ENCODE results near the gene ETV3. TPM values are rescaled to one million over a fixed set of nuclear protein-coding genes. Genes with fewer than 3 reads are reported as not detected.
A peak's percentile ranks its signal among the peaks of the same experiment; 100 is the strongest.

Gene ETV3
- total and polyA plus RNA-seq, 2 experiments from 2014 or later, result 5.2 to 10.6 TPM

DNA sequence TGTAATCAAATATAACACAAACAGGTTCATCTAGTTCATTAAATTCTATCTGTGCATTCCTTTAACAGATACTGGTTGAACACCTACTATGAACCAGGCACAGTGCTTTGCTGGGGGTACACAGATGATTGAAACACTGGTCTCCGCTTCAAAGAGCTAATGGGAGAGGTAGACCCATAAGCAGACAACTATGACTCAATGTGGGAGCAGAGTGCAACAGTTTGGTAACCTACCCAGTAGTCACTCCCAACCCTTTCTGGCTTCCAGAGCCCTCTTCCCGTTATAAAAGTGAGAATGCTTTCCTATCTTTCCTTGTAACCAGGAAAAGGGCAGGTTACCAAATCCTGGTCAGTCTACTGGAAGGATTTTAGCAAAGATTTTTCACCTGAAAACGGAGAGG is 8.0 kb upstream of the ETV3 start:
- Histone ChIP-seq H3K9me2 (ENCODE audit: insufficient read depth) (no peaks in the 10 kb centered on the region), H4K20me1 (ENCODE audit: insufficient read depth) (no peaks in the 10 kb centered on the region), H3K79me2 (ENCODE audit: insufficient read depth) (no peaks in the 10 kb centered on the region), H3K9me3 (ENCODE audit: low read depth) (no peaks in the 10 kb centered on the region), H3K4me3 (no peak overlapping the region), H3K4me1 (ENCODE audit: insufficient read depth) (0 out of 2 replicates have a peak, but pooled peaks cover 6% of the 10 kb centered on the region), H3F3A (ENCODE audit: insufficient read depth) (no peaks in the 10 kb centered on the region), H3K27me3 (replicated peaks; ENCODE audit: insufficient read depth) (no peaks in the 10 kb centered on the region), H3K4me2 (ENCODE audit: unreplicated experiment) (no peak overlapping the region), H3K36me3 (ENCODE audit: low read depth) (no peaks in the 10 kb centered on the region), H3K9ac (no peak overlapping the region), H3K27ac (no peak overlapping the region), H2AFZ (peak overlapping the region; percentile 40; the same call in 1 of the 2 replicates)
- no peak for DNase-seq
- WGBS, 2 experiments (ENCODE audit: low coverage in 1 of 2, low lambda C conversion rate in 2 of 2, missing lambda C conversion rate in 2 of 2), result 38 to 39% methylated on average over 3 of the region's 3 CpGs
- in situ Hi-C loops (cut with MboI), result no loop called here
- TF ChIP-seq EZH2 (IDR thresholded peaks at IDR 0.05; ENCODE audit: insufficient read depth, poor library complexity, severe bottlenecking), result no peak
- no peak for TF ChIP-seq EZH2phosphoT487 (IDR thresholded peaks at IDR 0.05; ENCODE audit: insufficient read depth, low read depth)

DNA sequence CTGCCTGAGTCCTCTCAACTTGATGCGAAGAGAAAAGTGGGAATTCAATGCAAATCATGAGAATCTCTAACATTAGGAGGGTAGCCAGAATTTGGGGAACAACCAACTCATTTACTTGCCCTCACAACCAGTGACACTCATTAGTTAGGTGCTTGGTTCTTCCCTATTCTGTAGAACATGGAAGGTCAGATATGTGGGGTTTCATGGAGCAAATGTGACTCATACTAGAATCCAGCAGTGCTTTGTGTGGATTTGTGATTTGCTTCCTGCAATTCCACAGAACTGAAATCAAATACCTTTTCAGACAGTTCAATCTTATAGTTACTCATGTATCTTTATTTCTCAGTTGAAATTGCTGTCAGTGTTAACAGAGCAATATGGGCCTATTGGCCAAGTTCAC is 6.9 kb upstream of the ETV3 start:
- H3K9ac ChIP-seq, result no peak overlapping the region
- 0 out of 2 replicates have a peak, but pooled peaks cover 6% of the 10 kb centered on the region for H3K4me1 ChIP-seq (ENCODE audit: insufficient read depth)
- H3F3A ChIP-seq (ENCODE audit: insufficient read depth), result peaks cover 7% of the 10 kb centered on the region
- in situ Hi-C loops (cut with MboI), result no loop called here
- no peak overlapping the region for H2AFZ ChIP-seq
- WGBS, 2 experiments (ENCODE audit: low coverage in 1 of 2, low lambda C conversion rate in 2 of 2, missing lambda C conversion rate in 2 of 2), result 54 to 65% methylated on average over 1 of the region's 1 CpG
- no peaks in the 10 kb centered on the region for H3K27me3 ChIP-seq (replicated peaks; ENCODE audit: insufficient read depth)
- H3K4me2 ChIP-seq (ENCODE audit: unreplicated experiment), result no peak overlapping the region
- H3K9me3 ChIP-seq (ENCODE audit: low read depth), result no peaks in the 10 kb centered on the region
- no peaks in the 10 kb centered on the region for H3K79me2 ChIP-seq (ENCODE audit: insufficient read depth)
- no peak overlapping the region for H3K27ac ChIP-seq
- TF ChIP-seq EZH2phosphoT487 (IDR thresholded peaks at IDR 0.05; ENCODE audit: insufficient read depth, low read depth) (no peak), EZH2 (IDR thresholded peaks at IDR 0.05; ENCODE audit: insufficient read depth, poor library complexity, severe bottlenecking) (no peak)
- no peaks in the 10 kb centered on the region for H3K9me2 ChIP-seq (ENCODE audit: insufficient read depth)
- H3K4me3 ChIP-seq, result no peak overlapping the region
- H3K36me3 ChIP-seq (ENCODE audit: low read depth), result no peaks in the 10 kb centered on the region
- peak; percentile 31 for DNase-seq
- H4K20me1 ChIP-seq (ENCODE audit: insufficient read depth), result no peaks in the 10 kb centered on the region

- in situ Hi-C loops (cut with MboI), result no loop called here
- Histone ChIP-seq H3K27me3 (replicated peaks; ENCODE audit: insufficient read depth) (no peaks in the 10 kb centered on the region), H3K4me2 (ENCODE audit: unreplicated experiment) (no peak overlapping the region), H3K9me3 (ENCODE audit: low read depth) (no peaks in the 10 kb centered on the region), H3K27ac (no peak overlapping the region), H3K79me2 (ENCODE audit: insufficient read depth) (no peaks in the 10 kb centered on the region), H3K4me1 (ENCODE audit: insufficient read depth) (peaks cover 10% of the 10 kb centered on the region; the same call in 1 of the 2 replicates), H3K9ac (no peak overlapping the region), H3F3A (ENCODE audit: insufficient read depth) (peaks cover 12% of the 10 kb centered on the region), H2AFZ (no peak overlapping the region), H3K9me2 (ENCODE audit: insufficient read depth) (no peaks in the 10 kb centered on the region), H4K20me1 (ENCODE audit: insufficient read depth) (no peaks in the 10 kb centered on the region), H3K36me3 (ENCODE audit: low read depth) (no peaks in the 10 kb centered on the region), H3K4me3 (no peak overlapping the region)
- WGBS, 2 experiments (ENCODE audit: low coverage in 1 of 2, low lambda C conversion rate in 2 of 2, missing lambda C conversion rate in 2 of 2), result 42 to 50% methylated on average over 1 of the region's 1 CpG
- TF ChIP-seq EZH2 (IDR thresholded peaks at IDR 0.05; ENCODE audit: insufficient read depth, poor library complexity, severe bottlenecking) (no peak), EZH2phosphoT487 (IDR thresholded peaks at IDR 0.05; ENCODE audit: insufficient read depth, low read depth) (no peak)
- DNase-seq, result no peak
Measured at GRCh38 chr1:157144509-157144908, 6.3 kb upstream of the ETV3 start.

DNA sequence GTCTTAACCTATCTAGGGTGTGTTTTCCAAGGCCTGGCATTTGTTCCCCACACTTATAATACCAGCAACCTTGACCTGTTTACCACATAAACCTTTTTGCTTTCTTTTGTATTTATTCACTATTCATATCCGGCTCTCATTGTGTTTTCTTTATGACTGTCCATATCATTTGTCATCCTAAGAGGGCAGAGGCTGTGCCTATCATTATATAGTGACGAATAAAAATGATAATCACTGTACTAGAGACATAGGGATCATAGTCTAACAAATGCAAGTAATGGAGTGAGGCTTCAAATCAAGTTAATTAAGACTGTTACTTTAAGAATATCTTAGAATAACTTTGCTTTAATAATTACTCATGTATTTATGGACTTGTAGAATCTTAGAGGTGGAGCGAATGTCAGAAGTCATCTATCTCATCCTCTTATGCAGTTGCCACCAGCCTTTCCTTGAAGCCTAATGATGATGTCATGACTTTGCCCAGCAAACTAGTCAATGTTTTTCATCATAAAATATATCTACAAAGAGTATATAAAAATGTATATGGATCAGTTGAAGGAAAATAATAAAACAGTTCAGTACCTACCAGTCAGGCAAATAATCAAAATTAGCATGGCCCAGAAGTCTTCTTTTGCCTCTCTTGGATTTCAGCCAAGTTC is 4.7 kb upstream of the ETV3 start:
- Histone ChIP-seq H3F3A (ENCODE audit: insufficient read depth) (peaks cover 20% of the 10 kb centered on the region), H4K20me1 (ENCODE audit: insufficient read depth) (no peaks in the 10 kb centered on the region), H3K27me3 (replicated peaks; ENCODE audit: insufficient read depth) (no peaks in the 10 kb centered on the region), H3K4me1 (ENCODE audit: insufficient read depth) (peaks cover 10% of the 10 kb centered on the region), H2AFZ (no peak overlapping the region), H3K27ac (no peak overlapping the region), H3K9me3 (ENCODE audit: low read depth) (no peaks in the 10 kb centered on the region), H3K79me2 (ENCODE audit: insufficient read depth) (peaks cover 1% of the 10 kb centered on the region), H3K4me2 (ENCODE audit: unreplicated experiment) (no peak overlapping the region), H3K9me2 (ENCODE audit: insufficient read depth) (no peaks in the 10 kb centered on the region), H3K36me3 (ENCODE audit: low read depth) (no peaks in the 10 kb centered on the region), H3K4me3 (no peak overlapping the region), H3K9ac (no peak overlapping the region)
- TF ChIP-seq EZH2phosphoT487 (IDR thresholded peaks at IDR 0.05; ENCODE audit: insufficient read depth, low read depth) (no peak), EZH2 (IDR thresholded peaks at IDR 0.05; ENCODE audit: insufficient read depth, poor library complexity, severe bottlenecking) (no peak)
- no peak for DNase-seq
- in situ Hi-C loops (cut with MboI), result no loop called here
- 58 to 66% methylated on average over 3 of the region's 3 CpGs for WGBS, 2 experiments (ENCODE audit: low coverage in 1 of 2, low lambda C conversion rate in 2 of 2, missing lambda C conversion rate in 2 of 2)

All from GM23248 (cell line).